Neuronal stem cell (in vitro differentiated cells): ENCODE measurements around the gene RASSF7.
"Not testable (repeated sequence)": the region's sequence is repeated elsewhere in the genome, so short reads cannot be mapped to it uniquely, and the experiment has no call there.

ENCODE experiments used
- DNase-seq: peaks from one replicate; pipeline ENCODE4 v3.0.0-alpha.2; 2013; ENCODE audit warnings: low spot score
- H2AFZ ChIP-seq: one replicate; pipeline ENCODE4 v1.6.1; 2013; ENCODE audit warnings: mild to moderate bottlenecking, low read length, inconsistent platforms
- H2AK5ac ChIP-seq: 2 replicates; pipeline ENCODE4 v1.6.1; 2013; ENCODE audit warnings: low read depth, mild to moderate bottlenecking, inconsistent platforms, low read length, moderate library complexity, mixed read lengths
- H2BK120ac ChIP-seq: 2 replicates; pipeline ENCODE4 v1.6.1; 2013; ENCODE audit warnings: low read depth, mild to moderate bottlenecking, inconsistent platforms, low read length, moderate library complexity, mixed read lengths
- H2BK12ac ChIP-seq: one replicate; pipeline ENCODE4 v1.6.1; 2013; ENCODE audit warnings: low read length, inconsistent platforms
- H2BK15ac ChIP-seq: 2 replicates; pipeline ENCODE4 v1.6.1; 2013; ENCODE audit warnings: mild to moderate bottlenecking, low read length, inconsistent platforms, mixed read lengths
- H2BK5ac ChIP-seq: one replicate; pipeline ENCODE4 v1.6.1; 2013; ENCODE audit warnings: inconsistent platforms, mild to moderate bottlenecking, low read length, moderate library complexity
- H3K14ac ChIP-seq: one replicate; pipeline ENCODE4 v1.6.1; 2013; ENCODE audit warnings: low read length, inconsistent platforms
- H3K18ac ChIP-seq: 2 replicates; pipeline ENCODE4 v1.6.1; 2013; ENCODE audit warnings: low read length, inconsistent platforms
- H3K23ac ChIP-seq: 2 replicates; pipeline ENCODE4 v1.6.1; 2013; ENCODE audit warnings: low read depth, mild to moderate bottlenecking, mixed read lengths, low read length, inconsistent platforms; ENCODE audit not compliant: poor library complexity
- H3K27ac ChIP-seq: replicated peaks from 3 replicates; pipeline ENCODE4 v1.5.1; 2013; ENCODE audit warnings: low read length, inconsistent platforms
- H3K27me3 ChIP-seq, 3 experiments: 2 replicates each; pipeline ENCODE4 v1.6.1; 2013; ENCODE audit warnings: low read length in 3 of 3, mild to moderate bottlenecking in 2 of 3, inconsistent platforms in 1 of 3, low read depth in 1 of 3, mixed read lengths in 1 of 3, moderate library complexity in 1 of 3; ENCODE audit not compliant: control insufficient read depth in 3 of 3, insufficient read depth in 3 of 3
- H3K36me3 ChIP-seq, 2 donors: replicated peaks in 1 of 2; 2 replicates each; pipeline ENCODE4 v1.6.1; 2013; ENCODE audit warnings: low read length in 2 of 2; ENCODE audit not compliant: control insufficient read depth in 2 of 2, insufficient read depth in 2 of 2
- H3K4ac ChIP-seq: 2 replicates; pipeline ENCODE4 v1.6.1; 2013; ENCODE audit warnings: inconsistent platforms, mild to moderate bottlenecking, low read length, moderate library complexity
- H3K4me1 ChIP-seq, 2 donors: 1 replicate in 1 of 2; 2 replicates in 1 of 2; pipeline ENCODE4 v1.6.1; 2013; ENCODE audit warnings: low read length in 2 of 2, low read depth in 1 of 2; ENCODE audit not compliant: control insufficient read depth in 2 of 2, insufficient read depth in 1 of 2
- H3K4me2 ChIP-seq: one replicate; pipeline ENCODE4 v1.6.1; 2013; ENCODE audit warnings: mild to moderate bottlenecking, low read length, inconsistent platforms; ENCODE audit not compliant: insufficient read depth, poor library complexity, severe bottlenecking
- H3K4me3 ChIP-seq, 2 donors: 2 replicates each; pipeline ENCODE4 v1.5.1; 2013; ENCODE audit warnings: low read length in 2 of 2, mild to moderate bottlenecking in 2 of 2, inconsistent platforms in 1 of 2, moderate library complexity in 1 of 2
- H3K79me1 ChIP-seq: one replicate; pipeline ENCODE4 v1.6.1; 2013; ENCODE audit warnings: low read depth, mild to moderate bottlenecking, inconsistent platforms, low read length, moderate library complexity
- H3K9ac ChIP-seq: one replicate; pipeline ENCODE4 v1.6.1; 2013; ENCODE audit warnings: mild to moderate bottlenecking, low read depth, low read length, inconsistent platforms; ENCODE audit not compliant: poor library complexity
- H3K9me3 ChIP-seq, 2 donors: replicated peaks in 1 of 2; 2 replicates each; pipeline versions ENCODE3 to v1.6.1; 2013; ENCODE audit warnings: low read length in 2 of 2, mild to moderate bottlenecking in 2 of 2, inconsistent platforms in 1 of 2, low read depth in 1 of 2, mixed read lengths in 1 of 2, moderate library complexity in 1 of 2; ENCODE audit not compliant: control insufficient read depth in 2 of 2, insufficient read depth in 1 of 2
- H4K8ac ChIP-seq: one replicate; pipeline ENCODE4 v1.6.1; 2013; ENCODE audit warnings: low read depth, mild to moderate bottlenecking, inconsistent platforms, low read length, moderate library complexity
- H4K91ac ChIP-seq: one replicate; pipeline ENCODE4 v1.6.1; 2013; ENCODE audit warnings: low read length, low read depth, mild to moderate bottlenecking, inconsistent platforms; ENCODE audit not compliant: poor library complexity
- WGBS, 2 donors: extraction: QIAGEN DNeasy Blood & Tissue Kit; methylation state at CpG; one replicate each; pipeline ENCODE4 v1.1.7; 2013; ENCODE audit warnings: missing lambda C conversion rate in 2 of 2, mixed read lengths in 1 of 2; ENCODE audit not compliant: insufficient read length in 2 of 2, insufficient replicate concordance in 1 of 2; ENCODE audit errors: extremely low coverage in 2 of 2; 5-methylcytosine and 5-hydroxymethylcytosine counted together

The RASSF7 gene

DNA sequence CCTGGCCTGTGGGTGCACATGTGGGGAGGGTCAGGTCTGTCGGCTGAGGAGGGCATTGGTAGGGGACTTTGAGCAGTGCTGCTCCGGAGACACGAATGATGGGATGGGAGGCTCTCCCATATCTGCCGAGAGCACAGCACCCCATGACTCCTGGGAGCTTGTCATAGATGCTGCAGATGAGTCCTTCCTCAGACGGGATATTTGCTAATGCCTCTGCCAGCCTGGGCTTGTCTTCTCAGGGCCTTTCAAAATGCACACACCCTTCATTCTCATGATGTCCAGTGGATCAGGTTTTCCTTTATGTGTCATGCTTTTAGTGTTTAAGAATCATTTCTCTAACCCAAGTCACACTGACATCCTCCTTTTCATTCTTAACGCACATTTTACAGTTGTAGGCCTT, 45.6 kb upstream of the RASSF7 start:
- Histone ChIP-seq H2AK5ac (no peak overlapping the region), H4K8ac (no peak overlapping the region), H3K9me3 (peaks cover 0 to 13% of the 10 kb centered on the region in 2 donors), H2BK12ac (no peak overlapping the region), H3K27me3 (no peaks in the 10 kb centered on the region), H3K4me1 (no peaks in the 10 kb centered on the region), H3K23ac (no peak overlapping the region), H2BK5ac (no peak overlapping the region), H3K36me3 (peaks cover 2 to 33% of the 10 kb centered on the region in 2 donors), H3K4me3 (no peak overlapping the region), H3K4ac (no peak overlapping the region), H3K9ac (no peak overlapping the region), H3K27ac (no peak overlapping the region), H3K79me1 (peaks cover 4% of the 10 kb centered on the region), H2AFZ (no peak overlapping the region), H2BK15ac (no peak overlapping the region), H3K4me2 (no peak overlapping the region), H3K18ac (no peak overlapping the region), H4K91ac (no peak overlapping the region), H2BK120ac (no peak overlapping the region), H3K14ac (no peak overlapping the region)
- WGBS, 2 donors = no CpG with 5 or more reads among the region's 6 CpGs
- no peak for DNase-seq

DNA sequence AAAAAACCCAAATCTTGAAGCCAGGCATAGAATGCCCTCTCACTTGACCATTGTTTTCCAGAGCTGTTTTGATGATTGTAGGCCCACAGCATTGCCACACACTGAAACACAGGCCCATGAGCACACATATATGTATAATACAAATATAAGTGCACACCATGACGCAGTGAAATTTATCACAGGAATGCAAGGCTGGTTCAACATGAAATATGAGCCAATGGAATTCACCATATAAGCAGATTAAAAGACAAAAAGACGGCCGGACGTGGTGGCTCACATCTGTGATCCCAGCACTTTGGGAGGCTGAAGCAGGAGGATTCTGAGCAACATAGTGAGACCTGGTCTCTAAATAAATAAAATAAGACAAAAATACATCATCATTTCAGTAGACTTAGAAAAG, 44.4 kb upstream of the RASSF7 start:
- no peaks in the 10 kb centered on the region for H3K27me3 ChIP-seq
- no peak overlapping the region for H4K8ac ChIP-seq
- H2BK120ac ChIP-seq = no peak overlapping the region
- no peak overlapping the region for H4K91ac ChIP-seq
- H3K18ac ChIP-seq = no peak overlapping the region
- no peak overlapping the region for H2AFZ ChIP-seq
- no peak overlapping the region for H3K23ac ChIP-seq
- no peak overlapping the region for H3K4me3 ChIP-seq
- whole genome bisulfite sequencing, 2 donors = no CpG with 5 or more reads among the region's 4 CpGs
- no peak overlapping the region for H2BK12ac ChIP-seq
- no peak for DNase-seq
- H3K14ac ChIP-seq = no peak overlapping the region
- H3K36me3 ChIP-seq = peaks cover 2 to 25% of the 10 kb centered on the region in 2 donors
- H3K79me1 ChIP-seq = peaks cover 4% of the 10 kb centered on the region
- no peak overlapping the region for H3K4ac ChIP-seq
- H3K9ac ChIP-seq = no peak overlapping the region
- no peaks in the 10 kb centered on the region for H3K4me1 ChIP-seq
- H3K4me2 ChIP-seq = no peak overlapping the region
- no peak overlapping the region for H2AK5ac ChIP-seq
- no peak overlapping the region for H2BK15ac ChIP-seq
- H2BK5ac ChIP-seq = no peak overlapping the region
- no peak overlapping the region for H3K27ac ChIP-seq
- peaks cover 2 to 13% of the 10 kb centered on the region in 2 donors for H3K9me3 ChIP-seq

DNA sequence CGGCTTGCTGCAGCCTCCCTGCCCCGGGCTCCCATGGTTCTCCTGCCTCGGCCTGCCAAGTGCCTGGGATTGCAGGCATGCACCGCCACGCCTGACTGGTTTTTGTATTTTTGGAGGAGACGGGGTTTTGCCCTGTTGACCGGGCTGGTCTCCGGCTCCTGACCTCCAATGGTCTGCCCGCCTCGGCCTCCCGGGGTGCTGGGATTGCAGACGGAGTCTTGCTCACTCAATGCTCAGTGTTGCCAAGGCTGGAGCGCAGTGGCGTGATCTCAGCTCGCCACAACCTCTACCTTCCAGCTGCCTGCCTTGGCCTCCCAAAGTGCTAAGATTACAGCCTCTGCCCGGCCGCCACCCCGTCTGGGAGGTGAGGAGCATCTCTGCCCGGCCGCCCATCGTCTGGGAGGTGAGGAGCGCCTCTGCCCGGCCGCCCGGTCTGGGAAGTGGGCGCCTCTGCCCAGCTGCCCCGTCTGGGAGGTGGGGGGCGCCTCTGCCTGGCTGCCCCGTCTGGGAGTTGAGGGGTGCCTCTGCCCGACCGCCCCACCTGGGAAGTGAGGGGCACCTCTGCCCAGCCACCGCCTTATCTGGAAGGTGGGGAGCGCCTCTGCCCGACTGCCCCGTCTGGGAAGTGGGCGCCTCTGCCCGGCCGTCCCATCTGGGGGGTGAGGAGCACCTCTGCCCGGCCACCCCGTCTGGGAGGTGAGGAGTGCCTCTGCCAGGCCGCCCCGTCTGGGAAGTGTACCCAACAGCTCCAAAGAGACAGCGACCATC, 43.7 kb upstream of the RASSF7 start:
- H3K4me1 ChIP-seq, H3K14ac ChIP-seq, H4K91ac ChIP-seq, H3K27me3 ChIP-seq, H2BK12ac ChIP-seq, H3K4me3 ChIP-seq, H3K27ac ChIP-seq, H2BK15ac ChIP-seq, H3K9ac ChIP-seq, H2BK120ac ChIP-seq, DNase-seq, H2BK5ac ChIP-seq, H4K8ac ChIP-seq, H2AFZ ChIP-seq, H2AK5ac ChIP-seq, H3K79me1 ChIP-seq, H3K23ac ChIP-seq, H3K4me2 ChIP-seq, H3K4ac ChIP-seq, H3K18ac ChIP-seq: not testable (repeated sequence)
- WGBS, 2 donors = no CpG with 5 or more reads among the region's 43 CpGs
- peaks cover 2 to 22% of the 10 kb centered on the region in 2 donors for H3K36me3 ChIP-seq
- H3K9me3 ChIP-seq = peaks cover 2 to 13% of the 10 kb centered on the region in 2 donors

DNA sequence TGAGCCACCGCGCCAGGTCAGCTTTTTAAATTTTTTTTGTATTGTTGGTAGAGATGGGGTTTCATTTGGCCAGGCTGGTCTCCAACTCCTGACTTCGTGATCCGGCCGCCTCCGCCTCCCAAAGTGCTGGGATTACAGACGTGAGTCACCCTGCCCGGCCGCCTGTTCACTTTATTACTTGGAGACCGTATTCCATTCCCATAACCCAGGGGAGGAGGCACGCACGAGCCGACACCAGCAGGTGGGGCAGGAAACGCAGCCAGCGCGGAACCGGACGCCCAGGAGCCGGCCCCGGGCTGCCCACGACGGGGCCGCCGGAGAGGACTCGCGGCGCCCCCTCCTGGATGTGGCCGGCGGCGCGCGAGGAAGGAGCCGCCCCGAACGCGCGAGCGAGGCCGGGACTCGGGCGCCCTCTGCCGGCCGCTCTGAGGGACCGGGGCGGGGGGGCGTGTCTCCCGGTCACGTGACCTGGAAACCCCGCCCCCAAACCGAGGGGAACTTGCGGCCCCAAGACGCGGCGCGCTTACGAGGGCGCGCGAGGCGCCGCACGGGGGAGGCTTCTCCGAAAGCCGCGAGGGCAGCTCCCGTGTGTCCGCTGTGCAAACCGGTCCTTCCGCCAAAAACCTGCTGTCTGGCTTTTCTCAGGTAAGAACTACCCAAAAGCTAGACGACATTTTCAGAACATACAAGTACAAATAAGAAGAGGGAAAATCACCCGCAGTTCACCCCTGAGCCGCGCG, 42.1 kb upstream of the RASSF7 start:
- peaks cover 2 to 11% of the 10 kb centered on the region in 2 donors for H3K36me3 ChIP-seq
- H3K9ac ChIP-seq = no peak overlapping the region
- DNase-seq = peak; percentile 63
- peak overlapping the region; percentile 56 for H2AFZ ChIP-seq
- H3K4ac ChIP-seq = no peak overlapping the region
- no peak overlapping the region for H4K91ac ChIP-seq
- no peak overlapping the region for H2BK12ac ChIP-seq
- H3K18ac ChIP-seq = no peak overlapping the region
- H3K79me1 ChIP-seq = peaks cover 4% of the 10 kb centered on the region
- peak overlapping the region; percentile 2 for H3K4me2 ChIP-seq
- no peak overlapping the region for H3K4me3 ChIP-seq
- H2BK15ac ChIP-seq = no peak overlapping the region
- no peak overlapping the region for H4K8ac ChIP-seq
- no peaks in the 10 kb centered on the region for H3K27me3 ChIP-seq
- H3K14ac ChIP-seq = no peak overlapping the region
- no peak overlapping the region for H2AK5ac ChIP-seq
- H2BK120ac ChIP-seq = no peak overlapping the region
- no peak overlapping the region for H3K27ac ChIP-seq
- WGBS, 2 donors = no CpG with 5 or more reads among the region's 74 CpGs
- no peak overlapping the region for H2BK5ac ChIP-seq
- no peaks in the 10 kb centered on the region for H3K4me1 ChIP-seq
- H3K9me3 ChIP-seq = peaks cover 2 to 13% of the 10 kb centered on the region in 2 donors
- no peak overlapping the region for H3K23ac ChIP-seq
